Measurements from ENCODE around the gene IGFBP3. TPM values are rescaled to one million over a fixed set of nuclear protein-coding genes. Genes with fewer than 3 reads are reported as not detected.

IGFBP3 gene
- total and polyA plus RNA-seq, 2 donors: 37.0 to 96.0 TPM

DNA sequence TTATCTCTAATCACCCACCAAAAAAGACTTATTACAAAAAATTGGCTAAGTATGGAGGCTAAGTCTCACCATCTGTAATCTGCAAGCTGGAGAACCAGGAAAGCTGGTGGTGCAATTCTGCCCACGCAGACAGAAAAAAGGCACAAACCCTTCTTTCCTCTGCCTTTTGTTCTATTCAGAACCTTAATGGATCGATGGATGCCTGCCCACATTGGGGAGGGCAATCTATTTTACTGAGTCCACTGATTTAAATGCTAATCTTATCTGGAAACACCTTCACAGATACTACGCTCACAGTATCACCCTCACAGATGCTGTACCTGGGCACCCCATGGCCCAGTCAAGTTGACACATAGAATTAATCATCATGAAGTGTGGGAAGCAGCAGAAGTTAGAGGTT lies 10.2 kb downstream of the IGFBP3 start:
- Histone ChIP-seq H3K27ac (ENCODE audit: low read depth in 1 of 2, low read length in 1 of 2) (no peak overlapping the region), H3K36me3 (ENCODE audit: control insufficient read depth in 2 of 2, insufficient read depth in 2 of 2, low read length in 1 of 2) (no peaks in the 10 kb centered on the region), H3K27me3 (ENCODE audit: control insufficient read depth in 2 of 2, insufficient read depth in 1 of 2, low read length in 1 of 2) (no peaks in the 10 kb centered on the region), H3K9me3 (ENCODE audit: control insufficient read depth in 2 of 2, insufficient read depth in 1 of 2, low read length in 1 of 2) (no peaks in the 10 kb centered on the region), H3K4me3 (ENCODE audit: low read length in 2 of 2) (no peak overlapping the region), H3K4me1 (ENCODE audit: control insufficient read depth in 2 of 2, insufficient read depth in 2 of 2, low read length in 2 of 2) (no peaks in the 10 kb centered on the region)
- DNase-seq (ENCODE audit: low read depth in 6 of 9, low spot score in 9 of 9): no peak
- 92% methylated on average over 3 of the region's 3 CpGs for WGBS

GRCh38 chr7:45909561-45909960 lies 11.5 kb downstream of the IGFBP3 start:
- no peaks in the 10 kb centered on the region for H3K4me1 ChIP-seq (ENCODE audit: control insufficient read depth in 2 of 2, insufficient read depth in 2 of 2, low read length in 2 of 2)
- no peak overlapping the region for H3K27ac ChIP-seq (ENCODE audit: low read depth in 1 of 2, low read length in 1 of 2)
- no peaks in the 10 kb centered on the region for H3K9me3 ChIP-seq (ENCODE audit: control insufficient read depth in 2 of 2, insufficient read depth in 1 of 2, low read length in 1 of 2)
- no peak for DNase-seq (ENCODE audit: low read depth in 6 of 9, low spot score in 9 of 9)
- H3K36me3 ChIP-seq (ENCODE audit: control insufficient read depth in 2 of 2, insufficient read depth in 2 of 2, low read length in 1 of 2): no peaks in the 10 kb centered on the region
- H3K27me3 ChIP-seq (ENCODE audit: control insufficient read depth in 2 of 2, insufficient read depth in 1 of 2, low read length in 1 of 2): no peaks in the 10 kb centered on the region
- no peak overlapping the region for H3K4me3 ChIP-seq (ENCODE audit: low read length in 2 of 2)

GRCh38 chr7:45902820-45903219 lies 18.3 kb downstream of the IGFBP3 start:
- Histone ChIP-seq H3K4me1 (ENCODE audit: control insufficient read depth in 2 of 2, insufficient read depth in 2 of 2, low read length in 2 of 2) (no peaks in the 10 kb centered on the region), H3K27me3 (ENCODE audit: control insufficient read depth in 2 of 2, insufficient read depth in 1 of 2, low read length in 1 of 2) (no peaks in the 10 kb centered on the region), H3K27ac (ENCODE audit: low read depth in 1 of 2, low read length in 1 of 2) (no peak overlapping the region), H3K9me3 (ENCODE audit: control insufficient read depth in 2 of 2, insufficient read depth in 1 of 2, low read length in 1 of 2) (no peaks in the 10 kb centered on the region), H3K36me3 (ENCODE audit: control insufficient read depth in 2 of 2, insufficient read depth in 2 of 2, low read length in 1 of 2) (no peaks in the 10 kb centered on the region), H3K4me3 (ENCODE audit: low read length in 2 of 2) (no peak overlapping the region)
- no peak for DNase-seq (ENCODE audit: low read depth in 6 of 9, low spot score in 9 of 9)
- 98% methylated on average over 1 of the region's 1 CpG for WGBS

- no peak for DNase-seq (ENCODE audit: low read depth in 6 of 9, low spot score in 9 of 9)
- 98% methylated on average over 1 of the region's 1 CpG for WGBS
- Histone ChIP-seq H3K36me3 (ENCODE audit: control insufficient read depth in 2 of 2, insufficient read depth in 2 of 2, low read length in 1 of 2) (no peaks in the 10 kb centered on the region), H3K4me1 (ENCODE audit: control insufficient read depth in 2 of 2, insufficient read depth in 2 of 2, low read length in 2 of 2) (no peaks in the 10 kb centered on the region), H3K27ac (ENCODE audit: low read depth in 1 of 2, low read length in 1 of 2) (no peak overlapping the region), H3K4me3 (ENCODE audit: low read length in 2 of 2) (no peak overlapping the region), H3K9me3 (ENCODE audit: control insufficient read depth in 2 of 2, insufficient read depth in 1 of 2, low read length in 1 of 2) (no peaks in the 10 kb centered on the region), H3K27me3 (ENCODE audit: control insufficient read depth in 2 of 2, insufficient read depth in 1 of 2, low read length in 1 of 2) (no peaks in the 10 kb centered on the region)
These were observed 19.5 kb downstream of the IGFBP3 start for GRCh38 chr7:45901566-45901965.

DNA sequence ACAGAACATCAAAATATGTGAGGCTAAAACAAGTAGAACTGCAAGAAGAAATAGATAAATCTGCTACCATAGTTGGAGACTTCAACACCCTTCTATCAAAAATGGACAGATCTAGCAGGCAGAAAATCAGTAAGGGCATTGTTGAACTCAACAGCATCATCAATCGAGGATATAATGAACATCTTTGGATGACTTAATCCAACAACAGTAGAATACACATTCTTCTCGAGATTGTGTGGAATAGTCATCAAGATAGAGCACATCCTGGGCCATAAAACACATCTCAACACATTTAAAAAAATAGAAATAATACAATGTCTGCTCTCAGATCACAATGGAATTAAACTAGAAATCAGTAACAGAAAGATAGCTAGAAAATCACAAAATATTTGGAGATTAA lies 22.9 kb downstream of the IGFBP3 start:
- Histone ChIP-seq H3K4me3 (ENCODE audit: low read length in 2 of 2) (no peak overlapping the region), H3K27me3 (ENCODE audit: control insufficient read depth in 2 of 2, insufficient read depth in 1 of 2, low read length in 1 of 2) (no peaks in the 10 kb centered on the region), H3K27ac (ENCODE audit: low read depth in 1 of 2, low read length in 1 of 2) (no peak overlapping the region), H3K9me3 (ENCODE audit: control insufficient read depth in 2 of 2, insufficient read depth in 1 of 2, low read length in 1 of 2) (no peaks in the 10 kb centered on the region), H3K4me1 (ENCODE audit: control insufficient read depth in 2 of 2, insufficient read depth in 2 of 2, low read length in 2 of 2) (no peaks in the 10 kb centered on the region), H3K36me3 (ENCODE audit: control insufficient read depth in 2 of 2, insufficient read depth in 2 of 2, low read length in 1 of 2) (no peaks in the 10 kb centered on the region)
- no peak for DNase-seq (ENCODE audit: low read depth in 6 of 9, low spot score in 9 of 9)
- 86% methylated on average over 2 of the region's 2 CpGs for WGBS

- 96% methylated on average over 1 of the region's 1 CpG for WGBS
These were observed 23.9 kb downstream of the IGFBP3 start for GRCh38 chr7:45897042-45897690.

GRCh38 chr7:45894665-45895062 lies 26.4 kb downstream of the IGFBP3 start:
- DNase-seq (ENCODE audit: low read depth in 6 of 9, low spot score in 9 of 9): no peak
- no peak overlapping the region for H3K4me3 ChIP-seq (ENCODE audit: low read length in 2 of 2)
- no peaks in the 10 kb centered on the region for H3K9me3 ChIP-seq (ENCODE audit: control insufficient read depth in 2 of 2, insufficient read depth in 1 of 2, low read length in 1 of 2)
- no peaks in the 10 kb centered on the region for H3K4me1 ChIP-seq (ENCODE audit: control insufficient read depth in 2 of 2, insufficient read depth in 2 of 2, low read length in 2 of 2)
- H3K36me3 ChIP-seq (ENCODE audit: control insufficient read depth in 2 of 2, insufficient read depth in 2 of 2, low read length in 1 of 2): no peaks in the 10 kb centered on the region
- H3K27me3 ChIP-seq (ENCODE audit: control insufficient read depth in 2 of 2, insufficient read depth in 1 of 2, low read length in 1 of 2): peaks cover 2 to 11% of the 10 kb centered on the region in 2 donors
- H3K27ac ChIP-seq (ENCODE audit: low read depth in 1 of 2, low read length in 1 of 2): no peak overlapping the region

More at GRCh38 chr7:45897042-45897690, 23.9 kb downstream of the IGFBP3 start:
- H3K27ac ChIP-seq (ENCODE audit: low read depth in 1 of 2, low read length in 1 of 2): no peak overlapping the region
- H3K4me3 ChIP-seq (ENCODE audit: low read length in 2 of 2): no peak overlapping the region
- H3K27me3 ChIP-seq (ENCODE audit: control insufficient read depth in 2 of 2, insufficient read depth in 1 of 2, low read length in 1 of 2): no peaks in the 10 kb centered on the region
- no peaks in the 10 kb centered on the region for H3K9me3 ChIP-seq (ENCODE audit: control insufficient read depth in 2 of 2, insufficient read depth in 1 of 2, low read length in 1 of 2)
- H3K36me3 ChIP-seq (ENCODE audit: control insufficient read depth in 2 of 2, insufficient read depth in 2 of 2, low read length in 1 of 2): no peaks in the 10 kb centered on the region
- DNase-seq (ENCODE audit: low read depth in 6 of 9, low spot score in 9 of 9): no peak
- no peaks in the 10 kb centered on the region for H3K4me1 ChIP-seq (ENCODE audit: control insufficient read depth in 2 of 2, insufficient read depth in 2 of 2, low read length in 2 of 2)

DNA sequence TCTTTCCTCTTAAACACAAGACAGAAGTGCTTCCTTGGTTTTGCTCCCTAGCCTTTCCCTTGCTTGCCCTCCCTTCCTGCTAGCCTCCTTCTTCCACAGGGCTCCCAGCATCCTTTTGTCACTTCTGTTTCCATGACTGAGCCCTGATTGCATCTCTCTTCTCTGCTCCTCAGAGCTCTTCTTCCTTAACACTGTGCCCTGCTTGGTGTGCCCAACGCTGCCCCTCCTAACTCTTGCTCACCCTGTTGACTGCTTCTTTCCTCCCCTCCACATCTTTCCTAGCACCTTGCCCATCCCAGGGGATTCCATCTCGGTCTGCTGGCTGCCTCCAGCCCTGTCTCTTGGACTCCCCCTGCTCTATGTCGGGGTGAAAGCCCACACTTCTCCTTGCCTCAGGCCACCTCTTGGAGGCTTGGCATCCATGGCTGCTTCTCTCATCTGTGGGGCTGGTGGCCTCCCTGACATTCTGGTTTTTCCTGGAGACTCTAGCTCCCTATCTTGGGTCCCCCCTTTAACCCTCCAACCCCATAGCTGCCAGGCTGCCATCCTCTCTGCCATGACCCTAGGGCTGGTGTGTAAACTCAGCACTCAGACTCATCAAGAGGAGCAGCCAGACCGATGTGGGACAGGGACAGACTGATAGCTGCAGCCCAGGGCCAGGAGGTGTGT lies 26.9 kb downstream of the IGFBP3 start:
- H3K36me3 ChIP-seq (ENCODE audit: control insufficient read depth in 2 of 2, insufficient read depth in 2 of 2, low read length in 1 of 2): no peaks in the 10 kb centered on the region
- H3K4me1 ChIP-seq (ENCODE audit: control insufficient read depth in 2 of 2, insufficient read depth in 2 of 2, low read length in 2 of 2): no peaks in the 10 kb centered on the region
- peaks cover 7 to 16% of the 10 kb centered on the region in 2 donors for H3K27me3 ChIP-seq (ENCODE audit: control insufficient read depth in 2 of 2, insufficient read depth in 1 of 2, low read length in 1 of 2)
- H3K9me3 ChIP-seq (ENCODE audit: control insufficient read depth in 2 of 2, insufficient read depth in 1 of 2, low read length in 1 of 2): no peaks in the 10 kb centered on the region
- no peak overlapping the region for H3K27ac ChIP-seq (ENCODE audit: low read depth in 1 of 2, low read length in 1 of 2)
- 88% methylated on average over 4 of the region's 4 CpGs for WGBS
- DNase-seq (ENCODE audit: low read depth in 6 of 9, low spot score in 9 of 9): no peak
- no peak overlapping the region for H3K4me3 ChIP-seq (ENCODE audit: low read length in 2 of 2)

DNA sequence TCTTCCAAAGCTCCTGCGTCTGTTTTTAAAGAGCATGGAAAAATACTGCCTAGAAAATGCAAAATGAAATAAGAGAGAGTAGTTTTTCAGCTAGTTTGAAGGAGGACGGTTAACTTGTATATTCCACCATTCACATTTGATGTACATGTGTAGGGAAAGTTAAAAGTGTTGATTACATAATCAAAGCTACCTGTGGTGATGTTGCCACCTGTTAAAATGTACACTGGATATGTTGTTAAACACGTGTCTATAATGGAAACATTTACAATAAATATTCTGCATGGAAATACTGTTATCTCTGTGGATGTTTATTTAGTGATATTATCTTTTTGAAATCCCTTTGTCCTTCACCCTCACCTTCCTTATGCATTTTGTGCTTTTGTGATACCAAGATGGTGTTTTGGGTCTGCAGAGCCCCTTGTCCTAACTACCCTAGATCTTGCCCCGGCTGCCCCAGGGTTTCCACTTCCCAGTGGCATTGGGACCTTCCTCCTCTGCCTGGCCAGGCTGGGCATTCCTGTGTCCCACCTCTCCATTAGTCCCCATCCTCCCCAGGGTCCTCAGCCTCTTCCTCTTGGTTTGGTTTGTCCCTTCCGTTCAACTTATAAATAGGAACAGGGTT lies 27.6 kb downstream of the IGFBP3 start:
- Histone ChIP-seq H3K27ac (ENCODE audit: low read depth in 1 of 2, low read length in 1 of 2) (no peak overlapping the region), H3K36me3 (ENCODE audit: control insufficient read depth in 2 of 2, insufficient read depth in 2 of 2, low read length in 1 of 2) (no peaks in the 10 kb centered on the region), H3K4me1 (ENCODE audit: control insufficient read depth in 2 of 2, insufficient read depth in 2 of 2, low read length in 2 of 2) (no peaks in the 10 kb centered on the region), H3K27me3 (ENCODE audit: control insufficient read depth in 2 of 2, insufficient read depth in 1 of 2, low read length in 1 of 2) (peaks cover 13 to 23% of the 10 kb centered on the region in 2 donors), H3K9me3 (ENCODE audit: control insufficient read depth in 2 of 2, insufficient read depth in 1 of 2, low read length in 1 of 2) (no peaks in the 10 kb centered on the region), H3K4me3 (ENCODE audit: low read length in 2 of 2) (no peak overlapping the region)
- DNase-seq (ENCODE audit: low read depth in 6 of 9, low spot score in 9 of 9): no peak
- 73% methylated on average over 5 of the region's 5 CpGs for WGBS
